DOHH2 (cell line): ENCODE data around the gene NELFB.
A peak's percentile ranks its signal among the peaks of the same experiment; 100 is the strongest.

Source experiments
- H3F3A ChIP-seq: fragments of 200-600 bp; sonication (generic), shearing (Covaris generic); 2 replicates; pipeline ENCODE4 v1.6.0; 2016; ENCODE audit warnings: antibody characterized with exemption, mild to moderate bottlenecking; ENCODE audit not compliant: control insufficient read depth, insufficient read depth
- H3K27ac ChIP-seq: fragments of 200-600 bp; sonication (generic); 2 replicates; pipeline ENCODE4 v1.5.1; 2014; ENCODE audit warnings: low read depth, mild to moderate bottlenecking, low read length, moderate library complexity
- H3K27me3 ChIP-seq: fragments of 200-600 bp; sonication (generic); 2 replicates; pipeline ENCODE4 v1.6.1; 2014; ENCODE audit warnings: mild to moderate bottlenecking, low read length, mixed read lengths; ENCODE audit not compliant: control insufficient read depth
- H3K36me3 ChIP-seq: fragments of 200-600 bp; sonication (generic); 2 replicates; pipeline ENCODE4 v1.6.1; 2014; ENCODE audit warnings: mild to moderate bottlenecking, low read length, moderate library complexity, mixed read lengths; ENCODE audit not compliant: control insufficient read depth
- H3K4me1 ChIP-seq: fragments of 200-600 bp; sonication (generic); 2 replicates; pipeline ENCODE4 v1.6.1; 2014; ENCODE audit warnings: mild to moderate bottlenecking, low read length, mixed read lengths; ENCODE audit not compliant: control insufficient read depth
- H3K4me2 ChIP-seq: fragments of 200-600 bp; sonication (generic); 2 replicates; pipeline ENCODE4 v1.6.0; 2014; ENCODE audit warnings: mild to moderate bottlenecking, low read length, moderate library complexity
- H3K4me3 ChIP-seq: fragments of 200-600 bp; sonication (generic); 2 replicates; pipeline ENCODE4 v1.5.1; 2014; ENCODE audit warnings: mild to moderate bottlenecking, low read length, mixed read lengths
- H3K79me2 ChIP-seq: fragments of 200-600 bp; sonication (generic); 2 replicates; pipeline ENCODE4 v1.6.1; 2014; ENCODE audit warnings: mild to moderate bottlenecking, low read length, mixed read lengths; ENCODE audit not compliant: control insufficient read depth
- H3K9me2 ChIP-seq: fragments of 200-600 bp; sonication (generic); replicated peaks from 2 replicates; pipeline ENCODE4 v1.6.1; 2014; ENCODE audit warnings: mild to moderate bottlenecking, low read length, mixed read lengths; ENCODE audit not compliant: control insufficient read depth
- H3K9me3 ChIP-seq: fragments of 200-600 bp; sonication (generic); 2 replicates; pipeline ENCODE4 v1.6.1; 2014; ENCODE audit warnings: antibody characterized with exemption, low read length, mixed read lengths; ENCODE audit not compliant: control insufficient read depth, insufficient read depth
- H4K20me1 ChIP-seq: fragments of 200-600 bp; sonication (generic); 2 replicates; pipeline ENCODE4 v1.6.0; 2014; ENCODE audit warnings: low read depth, mild to moderate bottlenecking, antibody characterized with exemption, low read length, moderate library complexity; ENCODE audit not compliant: control insufficient read depth, insufficient read depth
- EZH2phosphoT487 ChIP-seq: fragments of 200-600 bp; sonication (generic); IDR thresholded peaks from 2 replicates; pipeline ENCODE4 v1.6.1; 2017; ENCODE audit warnings: borderline replicate concordance, mild to moderate bottlenecking, antibody characterized with exemption, low read length, moderate library complexity, mixed read lengths
- TF ChIP-seq, protein P1 (sequence below): fragments of 200-600 bp; sonication (generic); IDR thresholded peaks from one replicate; pipeline ENCODE4 v1.5.1; 2014; ENCODE audit warnings: antibody characterized with exemption, mild to moderate bottlenecking, low read depth, low read length; ENCODE audit not compliant: poor library complexity, severe bottlenecking

NELFB gene

GRCh38 chr9:137252555-137253506 lies 2.3 kb upstream of the NELFB start:
- peaks cover 44% of the 10 kb centered on the region for H3K4me1 ChIP-seq

GRCh38 chr9:137253717-137254623 lies 1.2 kb upstream of the NELFB start:
- Histone ChIP-seq H4K20me1 (no peaks in the 10 kb centered on the region), H3F3A (no peaks in the 10 kb centered on the region), H3K27me3 (no peaks in the 10 kb centered on the region), H3K27ac (no peak overlapping the region), H3K79me2 (peaks cover 26% of the 10 kb centered on the region), H3K4me3 (peak overlapping the region; percentile 78), H3K9me3 (no peaks in the 10 kb centered on the region), H3K9me2 (no peaks in the 10 kb centered on the region), H3K4me2 (peak overlapping the region; percentile 97), H3K36me3 (peaks cover 32% of the 10 kb centered on the region), H3K4me1 (peaks cover 48% of the 10 kb centered on the region)
- TF ChIP-seq EZH2phosphoT487 = no peak
- TF ChIP-seq, protein P1, sequence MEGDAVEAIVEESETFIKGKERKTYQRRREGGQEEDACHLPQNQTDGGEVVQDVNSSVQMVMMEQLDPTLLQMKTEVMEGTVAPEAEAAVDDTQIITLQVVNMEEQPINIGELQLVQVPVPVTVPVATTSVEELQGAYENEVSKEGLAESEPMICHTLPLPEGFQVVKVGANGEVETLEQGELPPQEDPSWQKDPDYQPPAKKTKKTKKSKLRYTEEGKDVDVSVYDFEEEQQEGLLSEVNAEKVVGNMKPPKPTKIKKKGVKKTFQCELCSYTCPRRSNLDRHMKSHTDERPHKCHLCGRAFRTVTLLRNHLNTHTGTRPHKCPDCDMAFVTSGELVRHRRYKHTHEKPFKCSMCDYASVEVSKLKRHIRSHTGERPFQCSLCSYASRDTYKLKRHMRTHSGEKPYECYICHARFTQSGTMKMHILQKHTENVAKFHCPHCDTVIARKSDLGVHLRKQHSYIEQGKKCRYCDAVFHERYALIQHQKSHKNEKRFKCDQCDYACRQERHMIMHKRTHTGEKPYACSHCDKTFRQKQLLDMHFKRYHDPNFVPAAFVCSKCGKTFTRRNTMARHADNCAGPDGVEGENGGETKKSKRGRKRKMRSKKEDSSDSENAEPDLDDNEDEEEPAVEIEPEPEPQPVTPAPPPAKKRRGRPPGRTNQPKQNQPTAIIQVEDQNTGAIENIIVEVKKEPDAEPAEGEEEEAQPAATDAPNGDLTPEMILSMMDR = no peak

More at GRCh38 chr9:137252555-137253506, 2.3 kb upstream of the NELFB start:
- TF ChIP-seq, protein P1 = no peak
- TF ChIP-seq EZH2phosphoT487 = no peak
- H3K9me2 ChIP-seq = no peaks in the 10 kb centered on the region
- 0 out of 2 replicates have a peak, but pooled peaks cover 3% of the 10 kb centered on the region for H3F3A ChIP-seq
- H3K79me2 ChIP-seq = peaks cover 21% of the 10 kb centered on the region
- no peak overlapping the region for H3K27ac ChIP-seq
- H3K9me3 ChIP-seq = no peaks in the 10 kb centered on the region
- H3K4me3 ChIP-seq = no peak overlapping the region
- peak overlapping the region; percentile 2; the same call in 1 of the 2 replicates for H3K4me2 ChIP-seq
- H3K36me3 ChIP-seq = peaks cover 21% of the 10 kb centered on the region
- H3K27me3 ChIP-seq = no peaks in the 10 kb centered on the region
- no peaks in the 10 kb centered on the region for H4K20me1 ChIP-seq

DNA sequence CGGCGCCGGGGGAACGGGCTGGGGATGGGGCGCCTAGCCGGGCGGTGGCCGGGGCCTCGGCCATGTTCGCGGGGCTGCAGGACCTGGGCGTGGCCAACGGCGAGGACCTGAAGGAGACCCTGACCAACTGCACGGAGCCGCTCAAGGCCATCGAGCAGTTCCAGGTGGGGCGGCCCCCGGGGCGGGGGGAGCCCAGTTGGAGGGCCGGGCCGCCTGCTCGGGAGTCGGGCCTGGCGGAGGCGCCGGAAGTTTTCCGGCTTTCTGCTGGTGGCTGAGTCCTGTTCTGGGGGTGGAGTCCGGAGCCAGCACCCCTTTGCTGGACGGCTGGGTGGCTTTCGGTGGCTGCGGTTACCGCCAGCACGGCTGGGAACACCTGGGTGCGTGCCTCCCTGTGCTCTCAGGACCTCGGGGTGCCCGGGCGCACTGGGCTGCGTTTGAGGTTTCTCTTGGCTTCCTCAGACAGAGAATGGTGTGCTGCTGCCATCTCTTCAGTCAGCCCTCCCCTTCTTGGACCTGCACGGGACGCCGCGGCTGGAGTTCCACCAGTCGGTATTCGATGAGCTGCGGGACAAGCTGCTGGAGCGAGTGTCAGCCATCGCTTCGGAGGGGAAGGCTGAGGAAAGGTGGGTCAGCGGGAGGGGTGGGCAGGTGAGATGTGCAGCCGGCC lies 454 bp downstream of the NELFB start:
- Histone ChIP-seq H3F3A (no peaks in the 10 kb centered on the region), H3K79me2 (peaks cover 30% of the 10 kb centered on the region), H3K4me3 (peak overlapping the region; percentile 86), H3K27ac (peak overlapping the region; percentile 63), H3K36me3 (peaks cover 36% of the 10 kb centered on the region), H3K4me2 (peak overlapping the region; percentile 93), H3K4me1 (peaks cover 48% of the 10 kb centered on the region), H3K27me3 (no peaks in the 10 kb centered on the region), H4K20me1 (no peaks in the 10 kb centered on the region), H3K9me2 (no peaks in the 10 kb centered on the region), H3K9me3 (no peaks in the 10 kb centered on the region)
- no peak for TF ChIP-seq EZH2phosphoT487
- TF ChIP-seq, protein P1 = no peak
